Nephron (organoid): ENCODE measurements around the gene KLF3.

Experiments used
- H3K27ac Mint-ChIP-seq, 3 experiments: 2 replicates each; pipeline ENCODE4 v1.8.0; 2020; ENCODE audit warnings: mixed read lengths in 3 of 3, mild to moderate bottlenecking in 2 of 3, moderate library complexity in 1 of 3
- H3K27me3 Mint-ChIP-seq: 2 replicates; pipeline ENCODE4 v1.8.0; 2021; ENCODE audit warnings: low read depth, mild to moderate bottlenecking, moderate library complexity, mixed read lengths
- H3K36me3 Mint-ChIP-seq: 2 replicates; pipeline ENCODE4 v1.8.0; 2020; ENCODE audit warnings: low read depth, mixed read lengths
- H3K4me1 Mint-ChIP-seq: 2 replicates; pipeline ENCODE4 v1.8.0; 2020; ENCODE audit warnings: mixed read lengths
- H3K4me3 Mint-ChIP-seq, 3 experiments: 2 replicates each; pipeline ENCODE4 v1.8.0; 2020; ENCODE audit warnings: mild to moderate bottlenecking in 3 of 3, mixed read lengths in 3 of 3, moderate library complexity in 2 of 3
- H3K9me3 Mint-ChIP-seq: 2 replicates; pipeline ENCODE4 v1.8.0; 2020; ENCODE audit warnings: mixed read lengths
- TF ChIP-seq, protein P1 (sequence below), 3 experiments: fragments of 200-600 bp; sonication (generic); IDR thresholded peaks; one replicate each; pipeline ENCODE4 v1.5.0; 2021; ENCODE audit warnings: antibody characterized with exemption in 3 of 3; ENCODE audit not compliant: unreplicated experiment in 3 of 3

The KLF3 gene

GRCh38 chr4:38699112-38699511 lies 35.1 kb downstream of the KLF3 start:
- peaks cover 24% of the 10 kb centered on the region for H3K4me1 Mint-ChIP-seq
- H3K36me3 Mint-ChIP-seq = peaks cover 53% of the 10 kb centered on the region
- no peak overlapping the region for H3K4me3 Mint-ChIP-seq
- no peak overlapping the region for H3K27ac Mint-ChIP-seq
- no peaks in the 10 kb centered on the region for H3K9me3 Mint-ChIP-seq
- H3K27me3 Mint-ChIP-seq = no peaks in the 10 kb centered on the region
- TF ChIP-seq, protein P1, sequence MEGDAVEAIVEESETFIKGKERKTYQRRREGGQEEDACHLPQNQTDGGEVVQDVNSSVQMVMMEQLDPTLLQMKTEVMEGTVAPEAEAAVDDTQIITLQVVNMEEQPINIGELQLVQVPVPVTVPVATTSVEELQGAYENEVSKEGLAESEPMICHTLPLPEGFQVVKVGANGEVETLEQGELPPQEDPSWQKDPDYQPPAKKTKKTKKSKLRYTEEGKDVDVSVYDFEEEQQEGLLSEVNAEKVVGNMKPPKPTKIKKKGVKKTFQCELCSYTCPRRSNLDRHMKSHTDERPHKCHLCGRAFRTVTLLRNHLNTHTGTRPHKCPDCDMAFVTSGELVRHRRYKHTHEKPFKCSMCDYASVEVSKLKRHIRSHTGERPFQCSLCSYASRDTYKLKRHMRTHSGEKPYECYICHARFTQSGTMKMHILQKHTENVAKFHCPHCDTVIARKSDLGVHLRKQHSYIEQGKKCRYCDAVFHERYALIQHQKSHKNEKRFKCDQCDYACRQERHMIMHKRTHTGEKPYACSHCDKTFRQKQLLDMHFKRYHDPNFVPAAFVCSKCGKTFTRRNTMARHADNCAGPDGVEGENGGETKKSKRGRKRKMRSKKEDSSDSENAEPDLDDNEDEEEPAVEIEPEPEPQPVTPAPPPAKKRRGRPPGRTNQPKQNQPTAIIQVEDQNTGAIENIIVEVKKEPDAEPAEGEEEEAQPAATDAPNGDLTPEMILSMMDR (IDR thresholded peaks at IDR 0.05; ENCODE audit: unreplicated experiment in 3 of 3) = no peak

DNA sequence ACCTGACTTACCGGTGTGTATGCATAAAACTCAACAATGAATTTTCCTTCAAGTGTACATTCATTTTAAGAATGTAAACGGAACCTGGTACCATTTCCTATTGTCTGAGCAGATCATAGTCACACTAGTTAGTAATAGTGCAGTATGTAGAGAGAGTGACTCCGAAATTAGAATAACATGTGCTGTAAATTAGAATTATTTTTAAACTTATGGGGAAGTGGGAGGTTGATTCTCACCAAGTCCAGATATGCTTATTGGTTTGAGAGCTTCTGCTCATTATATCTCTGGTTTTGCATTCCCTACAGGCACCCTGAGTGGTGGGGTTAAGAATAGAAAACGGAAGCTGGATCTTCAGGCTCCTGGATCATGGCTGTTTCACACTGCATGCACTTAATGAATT lies 39.6 kb downstream of the KLF3 start:
- H3K27me3 Mint-ChIP-seq = no peaks in the 10 kb centered on the region
- H3K9me3 Mint-ChIP-seq = no peaks in the 10 kb centered on the region
- H3K4me3 Mint-ChIP-seq = no peak overlapping the region
- H3K36me3 Mint-ChIP-seq = peaks cover 8% of the 10 kb centered on the region
- no peak overlapping the region for H3K27ac Mint-ChIP-seq
- TF ChIP-seq, protein P1 (IDR thresholded peaks at IDR 0.05; ENCODE audit: unreplicated experiment in 3 of 3) = no peak
- H3K4me1 Mint-ChIP-seq = peaks cover 10% of the 10 kb centered on the region

- Mint-ChIP-seq H3K9me3 (no peaks in the 10 kb centered on the region), H3K36me3 (no peaks in the 10 kb centered on the region), H3K27ac (no peak overlapping the region), H3K4me3 (no peak overlapping the region), H3K27me3 (no peaks in the 10 kb centered on the region), H3K4me1 (peaks cover 10% of the 10 kb centered on the region)
- TF ChIP-seq, protein P1 (IDR thresholded peaks at IDR 0.05; ENCODE audit: unreplicated experiment in 3 of 3) = no peak
These were observed 40.7 kb downstream of the KLF3 start for GRCh38 chr4:38704622-38705154.

DNA sequence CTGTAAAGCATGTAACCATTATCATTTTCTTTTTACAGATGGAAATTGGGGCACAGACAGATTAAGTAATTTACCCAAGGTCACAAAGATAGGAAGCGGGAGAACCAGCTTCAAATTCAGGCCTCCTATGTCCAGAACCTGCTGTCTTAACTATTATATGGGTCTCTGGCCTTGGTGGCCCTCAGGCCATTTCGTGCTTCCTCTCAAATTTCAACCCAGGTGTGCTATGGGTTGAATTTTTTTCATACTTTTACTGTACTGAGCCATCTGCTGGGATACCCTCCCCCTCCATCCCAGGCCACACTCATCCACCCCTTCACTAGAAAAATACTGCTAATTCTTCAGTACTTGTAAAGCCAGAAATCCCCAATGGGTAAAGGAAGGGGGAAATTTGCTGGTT lies 42.3 kb downstream of the KLF3 start:
- Mint-ChIP-seq H3K36me3 (no peaks in the 10 kb centered on the region), H3K27me3 (no peaks in the 10 kb centered on the region), H3K4me1 (peaks cover 10% of the 10 kb centered on the region), H3K27ac (no peak overlapping the region), H3K4me3 (no peak overlapping the region), H3K9me3 (no peaks in the 10 kb centered on the region)
- TF ChIP-seq, protein P1 (IDR thresholded peaks at IDR 0.05; ENCODE audit: unreplicated experiment in 3 of 3) = no peak

- Mint-ChIP-seq H3K9me3 (peaks cover 8% of the 10 kb centered on the region), H3K36me3 (no peaks in the 10 kb centered on the region), H3K4me1 (no peaks in the 10 kb centered on the region)
These were observed 46.1 kb downstream of the KLF3 start for GRCh38 chr4:38710053-38710452.

DNA sequence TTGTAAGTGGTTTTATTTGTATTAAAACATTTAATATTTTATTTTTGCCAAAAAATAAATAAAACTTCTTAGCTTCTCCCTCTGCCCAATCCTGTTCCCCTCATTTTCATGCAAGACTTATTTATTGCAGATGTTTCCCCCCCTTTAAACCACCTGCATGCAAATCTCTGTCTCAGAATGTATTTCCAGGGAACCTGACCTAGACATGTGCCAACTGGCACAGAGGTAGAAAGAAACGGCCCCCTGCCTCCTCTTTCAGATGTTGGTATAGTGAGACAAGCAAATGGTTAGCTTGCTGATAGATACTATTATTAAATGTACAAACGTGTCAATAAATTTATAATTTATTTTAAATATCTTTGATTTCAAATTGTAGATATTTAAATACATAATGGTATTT lies 47.1 kb downstream of the KLF3 start:
- no peaks in the 10 kb centered on the region for H3K4me1 Mint-ChIP-seq
- TF ChIP-seq, protein P1 (IDR thresholded peaks at IDR 0.05; ENCODE audit: unreplicated experiment in 3 of 3) = no peak
- H3K27ac Mint-ChIP-seq = no peak overlapping the region
- peaks cover 10% of the 10 kb centered on the region for H3K9me3 Mint-ChIP-seq
- H3K27me3 Mint-ChIP-seq = no peaks in the 10 kb centered on the region
- H3K36me3 Mint-ChIP-seq = no peaks in the 10 kb centered on the region
- H3K4me3 Mint-ChIP-seq = no peak overlapping the region

More at GRCh38 chr4:38710053-38710452, 46.1 kb downstream of the KLF3 start:
- TF ChIP-seq, protein P1 (IDR thresholded peaks at IDR 0.05; ENCODE audit: unreplicated experiment in 3 of 3) = no peak
- H3K4me3 Mint-ChIP-seq = no peak overlapping the region
- H3K27ac Mint-ChIP-seq = no peak overlapping the region
- no peaks in the 10 kb centered on the region for H3K27me3 Mint-ChIP-seq
